OCI-LY7 (cell line): Measurements from ENCODE around the gene ERMP1. TPM values are rescaled to one million over a fixed set of nuclear protein-coding genes. Genes with fewer than 3 reads are reported as not detected.
"Not testable (repeated sequence)": the region's sequence is repeated elsewhere in the genome, so short reads cannot be mapped to it uniquely, and the experiment has no call there.

ENCODE experiments used
- BruUV-seq: library from RNA; stranded (reverse); fragments of 400-500 nt; replicated peaks from 2 replicates; lab custom pipeline; 2021; lab: Mats Ljungman, UMichigan
- CTCF ChIA-PET: fragments of 300-600 bp; sonication (Branson Sonifier 250); formaldehyde crosslinking; loops from one replicate; lab custom pipeline; 2022; ENCODE audit warnings: antibody characterized with exemption; ENCODE audit not compliant: unreplicated experiment; lab: Charles Lee
- POLR2A ChIA-PET: fragments of 300-600 bp; sonication (Branson Sonifier 250); formaldehyde crosslinking; loops from one replicate; lab custom pipeline; 2022; ENCODE audit warnings: antibody characterized with exemption; lab: Charles Lee
- DNase-seq: peaks from one replicate; pipeline ENCODE4 v3.0.0-alpha.2; 2015; ENCODE audit warnings: low spot score
- H2AFZ ChIP-seq: fragments of 200-600 bp; sonication (generic), shearing (Covaris generic); 2 replicates; pipeline ENCODE4 v1.6.1; 2014; ENCODE audit warnings: mild to moderate bottlenecking, antibody characterized with exemption, low read length, moderate library complexity
- H3K27ac ChIP-seq: fragments of 200-600 bp; sonication (generic); 2 replicates; pipeline ENCODE4 v1.5.1; 2014; ENCODE audit warnings: mixed run types, low read depth, mild to moderate bottlenecking, moderate library complexity, low read length, inconsistent platforms; ENCODE audit not compliant: poor library complexity, severe bottlenecking
- H3K36me3 ChIP-seq: fragments of 200-600 bp; sonication (generic); 2 replicates; pipeline ENCODE4 v1.6.1; 2014; ENCODE audit warnings: mild to moderate bottlenecking, antibody characterized with exemption, low read length, moderate library complexity, mixed read lengths; ENCODE audit not compliant: insufficient read depth
- H3K4me1 ChIP-seq: fragments of 200-600 bp; sonication (generic); 2 replicates; pipeline ENCODE4 v1.5.1; 2014; ENCODE audit warnings: mild to moderate bottlenecking, low read length; ENCODE audit not compliant: insufficient read depth, poor library complexity, severe bottlenecking
- H3K4me2 ChIP-seq: fragments of 200-600 bp; sonication (generic); 2 replicates; pipeline ENCODE4 v1.6.1; 2014; ENCODE audit warnings: mild to moderate bottlenecking, low read length
- H3K4me3 ChIP-seq: fragments of 200-600 bp; sonication (generic); 2 replicates; pipeline ENCODE4 v1.5.1; 2014; ENCODE audit warnings: mild to moderate bottlenecking, low read depth, low read length; ENCODE audit not compliant: poor library complexity, severe bottlenecking
- H3K79me2 ChIP-seq: fragments of 200-600 bp; sonication (generic); 2 replicates; pipeline ENCODE4 v1.6.1; 2016; ENCODE audit warnings: low read depth, mild to moderate bottlenecking, low read length, moderate library complexity, mixed read lengths; ENCODE audit not compliant: insufficient read depth
- H3K9me2 ChIP-seq: fragments of 200-600 bp; sonication (generic); 2 replicates; pipeline ENCODE4 v1.6.1; 2016; ENCODE audit warnings: mild to moderate bottlenecking, low read length, mixed read lengths; ENCODE audit not compliant: insufficient read depth
- H3K9me3 ChIP-seq: fragments of 200-600 bp; sonication (generic); 2 replicates; pipeline ENCODE4 v1.6.1; 2014; ENCODE audit warnings: mild to moderate bottlenecking, mixed run types, low read length, mixed read lengths
- H4K20me1 ChIP-seq: fragments of 200-600 bp; sonication (generic); 2 replicates; pipeline ENCODE4 v1.6.1; 2014; ENCODE audit warnings: mild to moderate bottlenecking, antibody characterized with exemption, low read length, moderate library complexity, mixed read lengths; ENCODE audit not compliant: insufficient read depth
- CTCF ChIP-seq: fragments of 200-600 bp; sonication (generic); conservative IDR thresholded peaks from 2 replicates; pipeline ENCODE4 v1.5.1; 2014; ENCODE audit warnings: mild to moderate bottlenecking, antibody characterized with exemption, low read length, moderate library complexity, mixed read lengths
- EZH2phosphoT487 ChIP-seq: fragments of 200-600 bp; sonication (generic); IDR thresholded peaks from 2 replicates; pipeline ENCODE4 v1.6.1; 2018; ENCODE audit warnings: low read depth, borderline replicate concordance, mild to moderate bottlenecking, mixed run types, antibody characterized with exemption, low read length, moderate library complexity, mixed read lengths
- intact Hi-C: fragments of 100-400 bp; cut with micrococcal nuclease; formaldehyde crosslinking; loops from one replicate; pipeline ENCODE4 v1.10.0; 2022; ENCODE audit not compliant: unreplicated experiment
- total RNA-seq, 2 experiments: library from RNA; depleted of rRNA in 1 of 2; stranded (reverse); fragments of >200 nt in 1 of 2; shearing (Covaris generic) in 1 of 2; gene quantifications; 2 replicates each; pipeline ENCODE4 v1.2.3, GENCODE V29; 2014 to 2022

Gene ERMP1
- total RNA-seq, 2 experiments from 2014 or later: 7.9 to 14.6 TPM

DNA sequence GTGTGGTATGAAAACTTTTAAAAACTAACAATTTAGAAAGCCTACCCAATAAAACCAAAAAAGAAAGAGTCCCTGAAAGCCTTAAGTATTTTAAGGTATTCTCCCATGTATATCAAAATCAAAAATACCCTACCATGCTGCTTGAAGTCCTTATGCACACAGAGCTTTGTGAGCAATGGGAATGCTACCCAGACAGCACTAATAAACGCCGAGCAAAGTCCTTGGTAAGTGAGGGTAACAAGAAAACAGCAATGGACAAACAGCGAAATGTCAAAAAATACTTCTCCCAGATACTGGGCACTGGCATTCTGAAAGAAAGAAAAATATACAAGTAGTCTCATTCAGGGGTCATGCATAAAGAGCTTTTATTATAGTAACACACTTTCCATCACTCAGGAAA, 27.4 kb downstream of the ERMP1 start:
- intact Hi-C loops: no loop called here
- ChIA-PET CTCF (no interaction called here), POLR2A (no interaction called here)
- no peak for TF ChIP-seq EZH2phosphoT487
- no peak for TF ChIP-seq CTCF
- Histone ChIP-seq H3K27ac (no peak overlapping the region), H3K9me2 (no peaks in the 10 kb centered on the region), H3K4me3 (no peak overlapping the region), H3K9me3 (no peaks in the 10 kb centered on the region), H3K79me2 (no peaks in the 10 kb centered on the region), H3K36me3 (peaks cover 58% of the 10 kb centered on the region), H3K4me2 (no peak overlapping the region), H4K20me1 (no peaks in the 10 kb centered on the region), H3K4me1 (no peaks in the 10 kb centered on the region), H2AFZ (no peak overlapping the region)
- DNase-seq: no peak
- no TSS peak for BruUV-seq

- intact Hi-C loops: no loop called here
- CTCF ChIA-PET: no interaction called here
- TF ChIP-seq CTCF (no peak), EZH2phosphoT487 (no peak)
- H3K79me2 ChIP-seq: no peaks in the 10 kb centered on the region
- BruUV-seq: no TSS peak
- no peak overlapping the region for H3K4me3 ChIP-seq
- no peak overlapping the region for H2AFZ ChIP-seq
- H3K36me3 ChIP-seq: peaks cover 61% of the 10 kb centered on the region
- H3K27ac ChIP-seq: no peak overlapping the region
- H4K20me1 ChIP-seq: no peaks in the 10 kb centered on the region
- no peaks in the 10 kb centered on the region for H3K4me1 ChIP-seq
- H3K4me2 ChIP-seq: no peak overlapping the region
- no peaks in the 10 kb centered on the region for H3K9me3 ChIP-seq
- H3K9me2 ChIP-seq: no peaks in the 10 kb centered on the region
- DNase-seq: no peak
- POLR2A ChIA-PET: no interaction called here
These were observed 31.2 kb downstream of the ERMP1 start for GRCh38 chr9:5801739-5802113.

DNA sequence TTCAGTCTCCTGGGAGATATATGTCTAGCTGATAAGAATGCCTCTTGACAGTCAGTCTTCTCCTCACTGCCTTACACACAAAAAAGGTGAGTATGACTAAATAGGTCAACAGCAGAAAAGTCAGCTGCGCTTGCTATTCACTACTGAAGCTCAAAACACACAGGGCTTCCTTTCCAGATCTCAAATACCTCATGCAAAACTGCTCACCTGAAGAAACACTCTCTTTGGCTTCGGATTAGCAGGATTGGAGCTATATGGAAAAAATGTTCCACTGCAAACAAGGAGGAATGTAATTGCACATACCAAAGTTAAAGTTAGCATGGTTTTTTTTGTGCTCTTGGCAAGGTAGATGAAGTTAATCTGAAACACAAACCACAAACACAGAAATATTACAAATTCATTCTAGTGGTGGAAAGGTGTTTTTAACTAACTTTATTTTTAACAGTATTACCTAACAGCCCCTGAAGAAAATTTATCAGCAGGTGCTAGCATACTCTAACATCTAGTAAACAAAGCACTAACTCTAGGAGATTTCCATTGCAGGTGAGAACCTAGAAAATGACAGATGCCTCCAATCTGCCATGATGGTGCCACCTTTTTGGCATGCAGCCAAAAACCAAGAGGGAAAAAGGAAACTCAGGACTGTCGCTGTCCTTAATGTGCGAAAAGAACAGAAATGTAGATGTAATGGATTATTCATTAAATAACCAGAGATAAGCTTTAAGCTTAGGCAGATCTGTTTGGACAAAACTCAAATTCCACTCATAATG, 31.8 kb downstream of the ERMP1 start:
- BruUV-seq: no TSS peak
- no peaks in the 10 kb centered on the region for H3K4me1 ChIP-seq
- no peaks in the 10 kb centered on the region for H4K20me1 ChIP-seq
- no peaks in the 10 kb centered on the region for H3K79me2 ChIP-seq
- no peak overlapping the region for H2AFZ ChIP-seq
- no peak for DNase-seq
- H3K27ac ChIP-seq: no peak overlapping the region
- CTCF ChIA-PET: no interaction called here
- TF ChIP-seq CTCF: no peak
- TF ChIP-seq EZH2phosphoT487: no peak
- intact Hi-C loops: no loop called here
- H3K4me3 ChIP-seq: no peak overlapping the region
- no peaks in the 10 kb centered on the region for H3K9me2 ChIP-seq
- no peak overlapping the region for H3K4me2 ChIP-seq
- POLR2A ChIA-PET: interaction anchor here (1.0 kb wide), 1 partner anchor 72 kb away, joined by 3 read pairs; no protein-coding TSS in a partner anchor
- H3K9me3 ChIP-seq: no peaks in the 10 kb centered on the region
- H3K36me3 ChIP-seq: peaks cover 67% of the 10 kb centered on the region

DNA sequence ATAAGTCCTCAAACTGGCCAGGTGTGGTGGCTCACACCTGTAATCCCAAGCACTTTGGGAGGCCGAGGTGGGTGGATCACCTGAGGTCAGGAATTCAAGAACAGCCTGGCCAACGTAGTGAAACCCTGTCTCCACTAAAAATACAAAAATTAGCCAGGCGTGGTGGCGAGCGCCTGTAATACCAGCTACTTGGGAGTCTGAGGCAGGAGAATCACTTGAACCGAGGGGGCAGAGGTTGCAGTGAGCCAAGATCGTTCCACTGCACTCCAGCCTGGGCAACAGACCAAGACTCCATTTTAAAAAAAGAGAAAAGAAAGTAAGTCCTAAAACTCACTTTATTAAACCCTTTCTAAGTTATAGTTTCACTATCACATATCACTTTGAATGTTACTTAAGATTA, 32.5 kb downstream of the ERMP1 start:
- H3K4me1 ChIP-seq, BruUV-seq, H3K4me2 ChIP-seq, H3K4me3 ChIP-seq, H3K9me3 ChIP-seq, H3K9me2 ChIP-seq, intact Hi-C loops, DNase-seq, H3K27ac ChIP-seq, H2AFZ ChIP-seq, H4K20me1 ChIP-seq, CTCF ChIA-PET, H3K79me2 ChIP-seq: not testable (repeated sequence)
- POLR2A ChIA-PET: interaction anchor here (1.0 kb wide), 1 partner anchor 71 kb away, joined by 3 read pairs; no protein-coding TSS in a partner anchor
- H3K36me3 ChIP-seq: peaks cover 69% of the 10 kb centered on the region
